ENCODE measurements around the gene DDX42. TPM values are rescaled to one million over a fixed set of nuclear protein-coding genes. Genes with fewer than 3 reads are reported as not detected.

DDX42 gene
- total and polyA plus RNA-seq, 9 donors = 72.5 to 138 (median 104) TPM

- H3K27ac ChIP-seq = no peak overlapping the region
- TF ChIP-seq CTCF (IDR thresholded peaks at IDR 0.05) = no peak
- no peak for TF ChIP-seq EP300 (IDR thresholded peaks at IDR 0.05)
- TF ChIP-seq POLR2A (IDR thresholded peaks at IDR 0.05) = no peak
- no peaks in the 10 kb centered on the region for H3K9me3 ChIP-seq
- H3K4me1 ChIP-seq (ENCODE audit: insufficient read depth) = no peaks in the 10 kb centered on the region
- intact Hi-C loops (cut with DNase I) = no loop called here
- DNase-seq = no peak
- 45 to 55% (median 50%) methylated on average over 2 of the region's 2 CpGs for WGBS, 3 donors
- no peaks in the 10 kb centered on the region for H3K36me3 ChIP-seq
- H3K27me3 ChIP-seq = no peaks in the 10 kb centered on the region
- no peak overlapping the region for H3K4me3 ChIP-seq
Observed at GRCh38 chr17:63805591-63805990, 31.6 kb downstream of the DDX42 start.

- TF ChIP-seq CTCF (IDR thresholded peaks at IDR 0.05) (no peak), POLR2A (IDR thresholded peaks at IDR 0.05) (no peak), EP300 (IDR thresholded peaks at IDR 0.05) (no peak)
- H3K36me3 ChIP-seq = no peaks in the 10 kb centered on the region
Observed at GRCh38 chr17:63809970-63810369, 36.0 kb downstream of the DDX42 start.

GRCh38 chr17:63816123-63816522 is 42.2 kb downstream of the DDX42 start:
- no peak overlapping the region for H3K4me3 ChIP-seq
- H3K27ac ChIP-seq = no peak overlapping the region
- intact Hi-C loops (cut with DNase I) = no loop called here
- no peaks in the 10 kb centered on the region for H3K4me1 ChIP-seq (ENCODE audit: insufficient read depth)
- no peaks in the 10 kb centered on the region for H3K9me3 ChIP-seq
- no peaks in the 10 kb centered on the region for H3K27me3 ChIP-seq
- 73 to 82% (median 79%) methylated on average over 2 of the region's 2 CpGs for WGBS, 3 donors
- DNase-seq = no peak
- H3K36me3 ChIP-seq = no peaks in the 10 kb centered on the region
- TF ChIP-seq POLR2A (IDR thresholded peaks at IDR 0.05) = no peak
- no peak for TF ChIP-seq EP300 (IDR thresholded peaks at IDR 0.05)
- no peak for TF ChIP-seq CTCF (IDR thresholded peaks at IDR 0.05)

More at GRCh38 chr17:63809970-63810369, 36.0 kb downstream of the DDX42 start:
- no peak for DNase-seq
- H3K27ac ChIP-seq = no peak overlapping the region
- intact Hi-C loops (cut with DNase I) = no loop called here
- H3K9me3 ChIP-seq = no peaks in the 10 kb centered on the region
- H3K27me3 ChIP-seq = no peaks in the 10 kb centered on the region
- WGBS, 3 donors = 82 to 93% (median 89%) methylated on average over 9 of the region's 9 CpGs
- no peaks in the 10 kb centered on the region for H3K4me1 ChIP-seq (ENCODE audit: insufficient read depth)
- H3K4me3 ChIP-seq = no peak overlapping the region

- H3K4me1 ChIP-seq (ENCODE audit: insufficient read depth) = no peaks in the 10 kb centered on the region
- TF ChIP-seq CTCF (IDR thresholded peaks at IDR 0.05) (no peak), EP300 (IDR thresholded peaks at IDR 0.05) (no peak), POLR2A (IDR thresholded peaks at IDR 0.05) (no peak)
- intact Hi-C loops (cut with DNase I) = no loop called here
- H3K36me3 ChIP-seq = no peaks in the 10 kb centered on the region
- no peak for DNase-seq
- no peak overlapping the region for H3K4me3 ChIP-seq
- WGBS, 3 donors = 74 to 85% (median 77%) methylated on average over 4 of the region's 4 CpGs
- H3K27ac ChIP-seq = no peak overlapping the region
- H3K27me3 ChIP-seq = no peaks in the 10 kb centered on the region
- no peaks in the 10 kb centered on the region for H3K9me3 ChIP-seq
Observed at GRCh38 chr17:63816669-63817068, 42.7 kb downstream of the DDX42 start.
